Omental fat pad (tissue), 4 donors: ENCODE results near the gene SIRPG. TPM values are rescaled to one million over a fixed set of nuclear protein-coding genes. Genes with fewer than 3 reads are reported as not detected.

Source experiments
- ATAC-seq: fragments of 150-250 bp; one replicate; pipeline ENCODE4 v1.9.1; 2016; ENCODE audit warnings: mild to moderate bottlenecking, moderate library complexity; ENCODE audit not compliant: low FRiP score
- DNase-seq: peaks from one replicate; pipeline ENCODE4 v3.0.0-alpha.2; 2019; ENCODE audit warnings: low spot score
- CTCF ChIP-seq, 3 donors: fragments of 450-650 bp; IDR thresholded peaks; one replicate each; pipeline ENCODE4 v1.5.1; 2016 to 2017; ENCODE audit warnings: antibody characterized with exemption in 3 of 3, mild to moderate bottlenecking in 3 of 3, moderate library complexity in 2 of 3
- total RNA-seq, 4 donors: library from RNA; depleted of rRNA; stranded (reverse); fragments of >200 nt; gene quantifications; one replicate each; pipeline ENCODE4 v1.1.0, GENCODE V29; 2016

Gene SIRPG
- total RNA-seq, 4 donors from 2014 or later, result not detected

GRCh38 chr20:1664911-1665310 lies 7.3 kb upstream of the SIRPG start:
- no peak for TF ChIP-seq CTCF (IDR thresholded peaks at IDR 0.05)
- DNase-seq (no peak), ATAC-seq (no peak)

- no peak for TF ChIP-seq CTCF (IDR thresholded peaks at IDR 0.05)
Observed at GRCh38 chr20:1663917-1664316, 6.3 kb upstream of the SIRPG start.

GRCh38 chr20:1661542-1662299 lies 4.1 kb upstream of the SIRPG start:
- ATAC-seq, result no peak
- no peak for DNase-seq
- no peak for TF ChIP-seq CTCF (IDR thresholded peaks at IDR 0.05)

More at GRCh38 chr20:1663917-1664316, 6.3 kb upstream of the SIRPG start:
- ATAC-seq (no peak), DNase-seq (no peak)

DNA sequence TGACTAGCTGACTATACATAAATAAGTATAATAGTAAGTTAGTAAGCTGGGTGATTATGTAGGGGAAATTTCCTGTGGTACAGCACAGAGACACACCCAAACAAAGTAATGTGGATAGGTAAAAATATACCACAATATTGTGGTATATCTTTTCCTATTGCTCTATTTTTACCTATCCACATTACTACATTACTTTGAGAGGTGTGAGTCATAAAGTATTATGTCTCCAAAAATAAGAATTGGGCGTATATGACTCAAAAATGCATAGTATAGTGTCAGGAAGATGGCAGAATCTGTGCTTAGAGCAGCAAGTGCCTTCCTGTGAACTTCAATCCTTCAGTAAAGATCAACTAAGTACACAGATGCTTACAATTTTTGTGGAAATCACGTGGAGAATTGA lies 2.7 kb upstream of the SIRPG start:
- DNase-seq (no peak), ATAC-seq (no peak)
- TF ChIP-seq CTCF (IDR thresholded peaks at IDR 0.05), result no peak

GRCh38 chr20:1656844-1657243 lies 735 bp downstream of the SIRPG start:
- DNase-seq (no peak), ATAC-seq (no peak)
- no peak for TF ChIP-seq CTCF (IDR thresholded peaks at IDR 0.05)

DNA sequence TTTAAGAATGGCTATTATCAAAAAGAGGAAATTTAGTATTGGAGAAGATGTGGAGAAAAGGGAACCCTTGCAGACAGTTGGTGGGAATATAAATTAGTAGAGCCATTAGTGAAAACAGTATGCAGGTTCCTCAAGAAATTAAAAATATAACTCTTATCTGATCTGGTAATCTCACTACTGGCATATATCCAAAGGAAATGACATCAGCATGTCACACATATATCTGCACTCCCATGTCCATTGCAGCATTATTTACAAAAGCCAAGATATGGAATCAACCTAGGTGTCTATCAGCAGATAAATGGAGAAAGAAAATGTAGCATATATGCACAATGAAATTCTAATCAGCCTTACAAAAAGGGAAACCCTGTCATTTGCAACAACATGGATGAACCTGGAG lies 2.6 kb downstream of the SIRPG start:
- no peak for TF ChIP-seq CTCF (IDR thresholded peaks at IDR 0.05)
- DNase-seq, result no peak
- ATAC-seq, result no peak

GRCh38 chr20:1652960-1653359 lies 4.6 kb downstream of the SIRPG start:
- DNase-seq, result no peak
- ATAC-seq, result no peak
- TF ChIP-seq CTCF (IDR thresholded peaks at IDR 0.05), result no peak
